HEK293 (cell line): ENCODE measurements around the gene SMIM22.

Experiments
- MEIS1 ChIP-seq: sonication (generic); formaldehyde crosslinking; IDR thresholded peaks from 2 replicates; pipeline ENCODE4 v1.8.1; 2022; ENCODE audit warnings: missing genetic modification reagents, mild to moderate bottlenecking, borderline replicate concordance
- ZBTB8A ChIP-seq: fragments of 450-650 bp; formaldehyde crosslinking; IDR thresholded peaks from 2 replicates; pipeline ENCODE4 v1.5.1; 2016; ENCODE audit warnings: missing biosample characterization, missing genetic modification characterization
- ZFP69B ChIP-seq: fragments of 450-650 bp; formaldehyde crosslinking; IDR thresholded peaks from 2 replicates; pipeline ENCODE4 v1.5.1; 2016; ENCODE audit warnings: missing biosample characterization, missing genetic modification characterization
- ZNF202 ChIP-seq: fragments of 450-650 bp; formaldehyde crosslinking; IDR thresholded peaks from 2 replicates; pipeline ENCODE4 v1.5.1; 2016; ENCODE audit warnings: missing biosample characterization, missing genetic modification characterization, borderline replicate concordance
- ZNF292 ChIP-seq: fragments of 450-650 bp; formaldehyde crosslinking; IDR thresholded peaks from 2 replicates; pipeline ENCODE4 v1.5.1; 2016; ENCODE audit warnings: low read depth, missing biosample characterization, missing genetic modification characterization, borderline replicate concordance
- ZNF341 ChIP-seq: fragments of 450-650 bp; formaldehyde crosslinking; IDR thresholded peaks from 2 replicates; pipeline ENCODE4; 2016; ENCODE audit warnings: low read depth, missing biosample characterization, missing genetic modification characterization
- ZNF354C ChIP-seq: fragments of 450-650 bp; formaldehyde crosslinking; IDR thresholded peaks from 2 replicates; pipeline ENCODE4 v1.5.1; 2016; ENCODE audit warnings: missing biosample characterization, missing genetic modification characterization, low read depth, borderline replicate concordance
- ZNF433 ChIP-seq: fragments of 450-650 bp; formaldehyde crosslinking; IDR thresholded peaks from 2 replicates; pipeline ENCODE4 v1.5.1; 2016; ENCODE audit warnings: missing biosample characterization, missing genetic modification characterization, low read depth
- ZNF529 ChIP-seq: fragments of 450-650 bp; formaldehyde crosslinking; IDR thresholded peaks from 2 replicates; pipeline ENCODE4 v1.5.1; 2017; ENCODE audit warnings: missing genetic modification characterization, missing biosample characterization; ENCODE audit not compliant: insufficient replicate concordance
- ZNF555 ChIP-seq: fragments of 450-650 bp; formaldehyde crosslinking; conservative IDR thresholded peaks from 2 replicates; pipeline ENCODE4 v1.5.1; 2017; ENCODE audit warnings: missing biosample characterization, mild to moderate bottlenecking, missing genetic modification characterization, inconsistent platforms
- ZNF558 ChIP-seq: fragments of 450-650 bp; formaldehyde crosslinking; IDR thresholded peaks from 2 replicates; pipeline ENCODE4 v1.5.1; 2016; ENCODE audit warnings: missing biosample characterization, missing genetic modification characterization
- ZNF571 ChIP-seq: fragments of 450-650 bp; formaldehyde crosslinking; IDR thresholded peaks from 2 replicates; pipeline ENCODE4 v1.5.0; 2017; ENCODE audit warnings: missing biosample characterization, missing genetic modification characterization
- ZNF610 ChIP-seq: fragments of 450-650 bp; formaldehyde crosslinking; IDR thresholded peaks from 2 replicates; pipeline ENCODE4 v1.5.1; 2016; ENCODE audit warnings: missing biosample characterization, missing genetic modification characterization, borderline replicate concordance
- ZNF623 ChIP-seq: fragments of 450-650 bp; formaldehyde crosslinking; IDR thresholded peaks from 2 replicates; pipeline ENCODE4 v1.5.1; 2016; ENCODE audit warnings: missing biosample characterization, missing genetic modification characterization
- ZNF624 ChIP-seq: fragments of 450-650 bp; formaldehyde crosslinking; IDR thresholded peaks from 2 replicates; pipeline ENCODE4 v1.5.1; 2017; ENCODE audit warnings: missing biosample characterization, missing genetic modification characterization
- ZNF629 ChIP-seq: fragments of 450-650 bp; formaldehyde crosslinking; IDR thresholded peaks from 2 replicates; pipeline ENCODE4 v1.5.1; 2017; ENCODE audit warnings: missing biosample characterization, missing genetic modification characterization
- ZNF701 ChIP-seq: fragments of 450-650 bp; formaldehyde crosslinking; IDR thresholded peaks from 2 replicates; pipeline ENCODE4 v1.5.1; 2016; ENCODE audit warnings: missing biosample characterization, missing genetic modification characterization
- ZNF791 ChIP-seq: fragments of 450-650 bp; formaldehyde crosslinking; IDR thresholded peaks from 2 replicates; pipeline ENCODE4 v1.5.1; 2016; ENCODE audit warnings: missing biosample characterization, missing genetic modification characterization
- ZXDB ChIP-seq: fragments of 450-650 bp; formaldehyde crosslinking; IDR thresholded peaks from 2 replicates; pipeline ENCODE4 v1.5.1; 2016; ENCODE audit warnings: missing biosample characterization, missing genetic modification characterization
- TF ChIP-seq, protein P1 (sequence below): fragments of 450-650 bp; formaldehyde crosslinking; IDR thresholded peaks from 2 replicates; pipeline ENCODE4 v1.5.1; 2016; ENCODE audit warnings: missing biosample characterization, missing genetic modification characterization, borderline replicate concordance
- TF ChIP-seq, protein P2 (sequence below): fragments of 450-650 bp; formaldehyde crosslinking; IDR thresholded peaks from 2 replicates; pipeline ENCODE4 v1.5.1; 2016; ENCODE audit warnings: missing biosample characterization, missing genetic modification characterization, borderline replicate concordance
- TF ChIP-seq, protein P3 (sequence below): fragments of 450-650 bp; formaldehyde crosslinking; IDR thresholded peaks from 2 replicates; pipeline ENCODE4 v1.5.1; 2016; ENCODE audit warnings: missing biosample characterization, missing genetic modification characterization
- TF ChIP-seq, protein P4 (sequence below): fragments of 450-650 bp; formaldehyde crosslinking; IDR thresholded peaks from 2 replicates; pipeline ENCODE4 v1.5.1; 2016; ENCODE audit warnings: missing biosample characterization, missing genetic modification characterization
- TF ChIP-seq, protein P5 (sequence below): fragments of 450-650 bp; formaldehyde crosslinking; IDR thresholded peaks from 2 replicates; pipeline ENCODE4 v1.5.1; 2016; ENCODE audit warnings: missing biosample characterization, missing genetic modification characterization

The SMIM22 gene

DNA sequence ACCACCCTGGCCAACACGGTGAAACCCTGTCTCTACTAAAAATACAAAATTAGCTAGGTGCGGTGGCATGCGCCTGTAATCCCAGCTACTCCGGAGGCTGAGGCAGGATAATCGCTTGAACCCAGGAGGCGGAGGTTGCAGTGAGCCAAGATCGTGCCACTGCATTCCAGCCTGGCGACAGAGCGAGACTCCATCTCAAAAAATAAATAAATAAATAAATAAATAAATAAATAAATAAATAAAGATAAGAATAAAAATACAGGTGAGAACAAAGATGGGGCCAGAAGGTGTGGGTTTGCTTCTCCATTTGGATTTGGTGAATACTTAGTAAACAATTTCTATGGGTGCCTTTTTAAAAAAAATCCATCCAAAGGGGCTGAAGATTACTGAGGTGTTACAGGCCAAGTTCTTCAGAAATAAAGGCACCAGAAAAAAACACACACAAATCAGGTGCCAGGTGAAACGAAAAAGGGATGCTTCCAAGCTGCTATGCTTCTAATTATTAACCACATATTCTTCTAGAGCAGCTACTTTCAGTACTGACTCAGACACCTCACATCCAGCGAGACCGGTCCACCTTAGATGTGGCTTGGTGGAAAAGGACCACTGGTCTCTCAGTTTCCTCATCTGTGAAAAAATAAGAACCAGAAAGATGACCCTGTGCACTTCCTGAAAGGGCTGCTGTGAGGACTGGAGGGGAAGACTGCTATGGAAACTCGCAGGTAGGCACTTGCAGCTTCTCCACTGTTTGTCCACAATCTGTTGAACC lies 42.7 kb downstream of the SMIM22 start (continued):
- TF ChIP-seq, protein P1, sequence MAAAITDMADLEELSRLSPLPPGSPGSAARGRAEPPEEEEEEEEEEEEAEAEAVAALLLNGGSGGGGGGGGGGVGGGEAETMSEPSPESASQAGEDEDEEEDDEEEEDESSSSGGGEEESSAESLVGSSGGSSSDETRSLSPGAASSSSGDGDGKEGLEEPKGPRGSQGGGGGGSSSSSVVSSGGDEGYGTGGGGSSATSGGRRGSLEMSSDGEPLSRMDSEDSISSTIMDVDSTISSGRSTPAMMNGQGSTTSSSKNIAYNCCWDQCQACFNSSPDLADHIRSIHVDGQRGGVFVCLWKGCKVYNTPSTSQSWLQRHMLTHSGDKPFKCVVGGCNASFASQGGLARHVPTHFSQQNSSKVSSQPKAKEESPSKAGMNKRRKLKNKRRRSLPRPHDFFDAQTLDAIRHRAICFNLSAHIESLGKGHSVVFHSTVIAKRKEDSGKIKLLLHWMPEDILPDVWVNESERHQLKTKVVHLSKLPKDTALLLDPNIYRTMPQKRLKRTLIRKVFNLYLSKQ (tag by site-specific recombination), result no peak
- peak; percentile 69 for TF ChIP-seq ZNF555 (tag by site-specific recombination)
- TF ChIP-seq, protein P2, sequence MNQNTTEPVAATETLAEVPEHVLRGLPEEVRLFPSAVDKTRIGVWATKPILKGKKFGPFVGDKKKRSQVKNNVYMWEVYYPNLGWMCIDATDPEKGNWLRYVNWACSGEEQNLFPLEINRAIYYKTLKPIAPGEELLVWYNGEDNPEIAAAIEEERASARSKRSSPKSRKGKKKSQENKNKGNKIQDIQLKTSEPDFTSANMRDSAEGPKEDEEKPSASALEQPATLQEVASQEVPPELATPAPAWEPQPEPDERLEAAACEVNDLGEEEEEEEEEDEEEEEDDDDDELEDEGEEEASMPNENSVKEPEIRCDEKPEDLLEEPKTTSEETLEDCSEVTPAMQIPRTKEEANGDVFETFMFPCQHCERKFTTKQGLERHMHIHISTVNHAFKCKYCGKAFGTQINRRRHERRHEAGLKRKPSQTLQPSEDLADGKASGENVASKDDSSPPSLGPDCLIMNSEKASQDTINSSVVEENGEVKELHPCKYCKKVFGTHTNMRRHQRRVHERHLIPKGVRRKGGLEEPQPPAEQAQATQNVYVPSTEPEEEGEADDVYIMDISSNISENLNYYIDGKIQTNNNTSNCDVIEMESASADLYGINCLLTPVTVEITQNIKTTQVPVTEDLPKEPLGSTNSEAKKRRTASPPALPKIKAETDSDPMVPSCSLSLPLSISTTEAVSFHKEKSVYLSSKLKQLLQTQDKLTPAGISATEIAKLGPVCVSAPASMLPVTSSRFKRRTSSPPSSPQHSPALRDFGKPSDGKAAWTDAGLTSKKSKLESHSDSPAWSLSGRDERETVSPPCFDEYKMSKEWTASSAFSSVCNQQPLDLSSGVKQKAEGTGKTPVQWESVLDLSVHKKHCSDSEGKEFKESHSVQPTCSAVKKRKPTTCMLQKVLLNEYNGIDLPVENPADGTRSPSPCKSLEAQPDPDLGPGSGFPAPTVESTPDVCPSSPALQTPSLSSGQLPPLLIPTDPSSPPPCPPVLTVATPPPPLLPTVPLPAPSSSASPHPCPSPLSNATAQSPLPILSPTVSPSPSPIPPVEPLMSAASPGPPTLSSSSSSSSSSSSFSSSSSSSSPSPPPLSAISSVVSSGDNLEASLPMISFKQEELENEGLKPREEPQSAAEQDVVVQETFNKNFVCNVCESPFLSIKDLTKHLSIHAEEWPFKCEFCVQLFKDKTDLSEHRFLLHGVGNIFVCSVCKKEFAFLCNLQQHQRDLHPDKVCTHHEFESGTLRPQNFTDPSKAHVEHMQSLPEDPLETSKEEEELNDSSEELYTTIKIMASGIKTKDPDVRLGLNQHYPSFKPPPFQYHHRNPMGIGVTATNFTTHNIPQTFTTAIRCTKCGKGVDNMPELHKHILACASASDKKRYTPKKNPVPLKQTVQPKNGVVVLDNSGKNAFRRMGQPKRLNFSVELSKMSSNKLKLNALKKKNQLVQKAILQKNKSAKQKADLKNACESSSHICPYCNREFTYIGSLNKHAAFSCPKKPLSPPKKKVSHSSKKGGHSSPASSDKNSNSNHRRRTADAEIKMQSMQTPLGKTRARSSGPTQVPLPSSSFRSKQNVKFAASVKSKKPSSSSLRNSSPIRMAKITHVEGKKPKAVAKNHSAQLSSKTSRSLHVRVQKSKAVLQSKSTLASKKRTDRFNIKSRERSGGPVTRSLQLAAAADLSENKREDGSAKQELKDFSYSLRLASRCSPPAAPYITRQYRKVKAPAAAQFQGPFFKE (tag by site-specific recombination), result no peak
- peak; percentile 21; the same call in 1 of the 2 replicates for TF ChIP-seq ZNF341
- TF ChIP-seq ZNF292 (tag by site-specific recombination), result peak; percentile 62; the same call in 1 of the 2 replicates
- TF ChIP-seq ZNF629 (tag by site-specific recombination), result peak; percentile 53; the same call in 1 of the 2 replicates
- TF ChIP-seq MEIS1 (CRISPR knock-in tag), result no peak
- TF ChIP-seq ZNF701 (tag by site-specific recombination), result no peak
- TF ChIP-seq ZNF571 (tag by site-specific recombination), result no peak
- TF ChIP-seq ZNF354C (tag by site-specific recombination), result peak; percentile 48; the same call in 1 of the 2 replicates
- TF ChIP-seq ZFP69B (tag by site-specific recombination), result no peak
- peak; percentile 73 for TF ChIP-seq ZBTB8A
- TF ChIP-seq, protein P3, sequence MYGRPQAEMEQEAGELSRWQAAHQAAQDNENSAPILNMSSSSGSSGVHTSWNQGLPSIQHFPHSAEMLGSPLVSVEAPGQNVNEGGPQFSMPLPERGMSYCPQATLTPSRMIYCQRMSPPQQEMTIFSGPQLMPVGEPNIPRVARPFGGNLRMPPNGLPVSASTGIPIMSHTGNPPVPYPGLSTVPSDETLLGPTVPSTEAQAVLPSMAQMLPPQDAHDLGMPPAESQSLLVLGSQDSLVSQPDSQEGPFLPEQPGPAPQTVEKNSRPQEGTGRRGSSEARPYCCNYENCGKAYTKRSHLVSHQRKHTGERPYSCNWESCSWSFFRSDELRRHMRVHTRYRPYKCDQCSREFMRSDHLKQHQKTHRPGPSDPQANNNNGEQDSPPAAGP (tag by site-specific recombination), result no peak
- no peak for TF ChIP-seq ZNF791 (tag by site-specific recombination)
- TF ChIP-seq, protein P4, sequence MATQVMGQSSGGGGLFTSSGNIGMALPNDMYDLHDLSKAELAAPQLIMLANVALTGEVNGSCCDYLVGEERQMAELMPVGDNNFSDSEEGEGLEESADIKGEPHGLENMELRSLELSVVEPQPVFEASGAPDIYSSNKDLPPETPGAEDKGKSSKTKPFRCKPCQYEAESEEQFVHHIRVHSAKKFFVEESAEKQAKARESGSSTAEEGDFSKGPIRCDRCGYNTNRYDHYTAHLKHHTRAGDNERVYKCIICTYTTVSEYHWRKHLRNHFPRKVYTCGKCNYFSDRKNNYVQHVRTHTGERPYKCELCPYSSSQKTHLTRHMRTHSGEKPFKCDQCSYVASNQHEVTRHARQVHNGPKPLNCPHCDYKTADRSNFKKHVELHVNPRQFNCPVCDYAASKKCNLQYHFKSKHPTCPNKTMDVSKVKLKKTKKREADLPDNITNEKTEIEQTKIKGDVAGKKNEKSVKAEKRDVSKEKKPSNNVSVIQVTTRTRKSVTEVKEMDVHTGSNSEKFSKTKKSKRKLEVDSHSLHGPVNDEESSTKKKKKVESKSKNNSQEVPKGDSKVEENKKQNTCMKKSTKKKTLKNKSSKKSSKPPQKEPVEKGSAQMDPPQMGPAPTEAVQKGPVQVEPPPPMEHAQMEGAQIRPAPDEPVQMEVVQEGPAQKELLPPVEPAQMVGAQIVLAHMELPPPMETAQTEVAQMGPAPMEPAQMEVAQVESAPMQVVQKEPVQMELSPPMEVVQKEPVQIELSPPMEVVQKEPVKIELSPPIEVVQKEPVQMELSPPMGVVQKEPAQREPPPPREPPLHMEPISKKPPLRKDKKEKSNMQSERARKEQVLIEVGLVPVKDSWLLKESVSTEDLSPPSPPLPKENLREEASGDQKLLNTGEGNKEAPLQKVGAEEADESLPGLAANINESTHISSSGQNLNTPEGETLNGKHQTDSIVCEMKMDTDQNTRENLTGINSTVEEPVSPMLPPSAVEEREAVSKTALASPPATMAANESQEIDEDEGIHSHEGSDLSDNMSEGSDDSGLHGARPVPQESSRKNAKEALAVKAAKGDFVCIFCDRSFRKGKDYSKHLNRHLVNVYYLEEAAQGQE (tag by site-specific recombination), result peak; percentile 34; the same call in 1 of the 2 replicates
- TF ChIP-seq ZNF529, result no peak
- no peak for TF ChIP-seq ZNF624 (tag by site-specific recombination)
- no peak for TF ChIP-seq ZNF610 (tag by site-specific recombination)
- TF ChIP-seq ZNF202 (tag by site-specific recombination), result peak; percentile 70; the same call in 1 of the 2 replicates
- peak; percentile 46; the same call in 1 of the 2 replicates for TF ChIP-seq ZNF433 (tag by site-specific recombination)
- peak; percentile 68 for TF ChIP-seq ZNF623 (tag by site-specific recombination)
- TF ChIP-seq, protein P5, sequence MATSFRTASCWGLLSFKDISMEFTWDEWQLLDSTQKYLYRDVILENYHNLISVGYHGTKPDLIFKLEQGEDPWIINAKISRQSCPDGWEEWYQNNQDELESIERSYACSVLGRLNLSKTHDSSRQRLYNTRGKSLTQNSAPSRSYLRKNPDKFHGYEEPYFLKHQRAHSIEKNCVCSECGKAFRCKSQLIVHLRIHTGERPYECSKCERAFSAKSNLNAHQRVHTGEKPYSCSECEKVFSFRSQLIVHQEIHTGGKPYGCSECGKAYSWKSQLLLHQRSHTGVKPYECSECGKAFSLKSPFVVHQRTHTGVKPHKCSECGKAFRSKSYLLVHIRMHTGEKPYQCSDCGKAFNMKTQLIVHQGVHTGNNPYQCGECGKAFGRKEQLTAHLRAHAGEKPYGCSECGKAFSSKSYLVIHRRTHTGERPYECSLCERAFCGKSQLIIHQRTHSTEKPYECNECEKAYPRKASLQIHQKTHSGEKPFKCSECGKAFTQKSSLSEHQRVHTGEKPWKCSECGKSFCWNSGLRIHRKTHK, result no peak
- peak; percentile 48; the same call in 1 of the 2 replicates for TF ChIP-seq ZXDB (tag by site-specific recombination)
- no peak for TF ChIP-seq ZNF558 (tag by site-specific recombination)
